SK-N-SH (cell line): ENCODE measurements around the gene GPR87. TPM values are rescaled to one million over a fixed set of nuclear protein-coding genes. Genes with fewer than 3 reads are reported as not detected.
A peak's percentile ranks its signal among the peaks of the same experiment; 100 is the strongest.

Experiments used
- CTCF ChIA-PET: fragments of 300-600, 350-600 bp; formaldehyde crosslinking; extraction: SDS; loops from one replicate; lab custom pipeline; 2021; lab: Yijun Ruan, JAX
- POLR2A ChIA-PET: fragments of 350-600 bp; sonication (Branson Sonifier 250); formaldehyde crosslinking; extraction: SDS; loops from one replicate; lab custom pipeline; 2020; ENCODE audit warnings: antibody characterized with exemption, inconsistent platforms; lab: Yijun Ruan, JAX
- DNase-seq: peaks from one replicate; pipeline ENCODE4 v3.0.0; 2012
- H2AFZ ChIP-seq: fragments of 200-600 bp; sonication (generic); 2 replicates; pipeline ENCODE4 v1.8.1; 2016; ENCODE audit warnings: antibody characterized with exemption, mild to moderate bottlenecking, low read depth
- H3F3A ChIP-seq: fragments of 200-600 bp; sonication (generic); replicated peaks from 2 replicates; pipeline ENCODE3; 2016; ENCODE audit warnings: antibody characterized with exemption, mild to moderate bottlenecking; ENCODE audit not compliant: insufficient read depth
- H3K27ac ChIP-seq, 2 experiments: fragments of 200-500 bp in 1 of 2; fragments of 200-600 bp in 1 of 2; sonication (Bioruptor generic) in 1 of 2; sonication (generic), shearing (Covaris generic) in 1 of 2; 2 replicates each; pipeline versions ENCODE4 v1.5.1 to v1.6.1; 2014 to 2016; ENCODE audit warnings: low read depth in 2 of 2, inconsistent platforms in 1 of 2, low read length in 1 of 2, mild to moderate bottlenecking in 1 of 2, mixed read lengths in 1 of 2
- H3K27me3 ChIP-seq: fragments of 200-600 bp; sonication (generic), shearing (Covaris generic); 2 replicates; pipeline ENCODE4 v1.6.1; 2016; ENCODE audit warnings: mixed run types; ENCODE audit not compliant: insufficient read depth
- H3K36me3 ChIP-seq, 2 experiments: fragments of 200-500 bp in 1 of 2; fragments of 200-600 bp in 1 of 2; sonication (Bioruptor generic) in 1 of 2; sonication (generic) in 1 of 2; replicated peaks in 1 of 2; 2 replicates each; pipeline versions ENCODE3 to v1.5.1; 2014 to 2016; ENCODE audit warnings: low read length in 1 of 2, mild to moderate bottlenecking in 1 of 2; ENCODE audit not compliant: insufficient read depth in 2 of 2, control insufficient read depth in 1 of 2
- H3K4me1 ChIP-seq, 2 experiments: fragments of 200-500 bp in 1 of 2; fragments of 200-600 bp in 1 of 2; sonication (Bioruptor generic) in 1 of 2; sonication (generic), shearing (Covaris generic) in 1 of 2; 2 replicates each; pipeline versions ENCODE4 v1.5.1 to v1.6.1; 2014 to 2016; ENCODE audit warnings: low read depth in 1 of 2, low read length in 1 of 2, mixed run types in 1 of 2; ENCODE audit not compliant: insufficient read depth in 2 of 2, control insufficient read depth in 1 of 2
- H3K4me2 ChIP-seq: fragments of 200-600 bp; sonication (generic), shearing (Covaris generic); 2 replicates; pipeline ENCODE4 v1.6.1; 2017; ENCODE audit warnings: mixed run types
- H3K4me3 ChIP-seq, 2 experiments: fragments of 200-500 bp in 1 of 2; fragments of 200-600 bp in 1 of 2; sonication (Bioruptor generic) in 1 of 2; sonication (generic), shearing (Covaris generic) in 1 of 2; 2 replicates each; pipeline versions ENCODE4 v1.5.1 to v1.8.1; 2014 to 2016; ENCODE audit warnings: low read depth in 2 of 2, inconsistent platforms in 1 of 2, low read length in 1 of 2, mild to moderate bottlenecking in 1 of 2, mixed read lengths in 1 of 2, moderate library complexity in 1 of 2
- H3K79me2 ChIP-seq: fragments of 200-600 bp; sonication (generic); 2 replicates; pipeline ENCODE4 v1.8.1; 2017; ENCODE audit warnings: mild to moderate bottlenecking; ENCODE audit not compliant: insufficient read depth
- H3K9ac ChIP-seq: fragments of 200-600 bp; sonication (generic); 2 replicates; pipeline ENCODE4 v1.6.1; 2017; ENCODE audit warnings: mixed run types
- H3K9me2 ChIP-seq: fragments of 200-600 bp; sonication (generic); 2 replicates; pipeline ENCODE4 v1.6.1; 2017; ENCODE audit warnings: mixed run types
- H3K9me3 ChIP-seq: fragments of 200-600 bp; sonication (generic); 2 replicates; pipeline ENCODE4 v1.6.1; 2017; ENCODE audit warnings: mixed run types, mild to moderate bottlenecking, moderate library complexity
- H4K20me1 ChIP-seq: fragments of 200-600 bp; sonication (generic); 2 replicates; pipeline ENCODE4 v1.6.1; 2017; ENCODE audit warnings: mild to moderate bottlenecking, mixed run types; ENCODE audit not compliant: insufficient read depth
- CHD2 ChIP-seq: fragments of 150-350 bp; IDR thresholded peaks from 2 replicates; pipeline ENCODE4 v1.6.1; 2018; ENCODE audit warnings: low read length; ENCODE audit not compliant: partially characterized antibody
- ELF1 ChIP-seq: IDR thresholded peaks from 2 replicates; pipeline ENCODE4 v1.4.0; 2012
- EP300 ChIP-seq, 2 experiments: IDR thresholded peaks; 2 replicates each; pipeline versions ENCODE4 v1.4.0 to v1.6.1; 2012; ENCODE audit warnings: borderline replicate concordance in 1 of 2, low read depth in 1 of 2, low read length in 1 of 2
- FOSL2 ChIP-seq: IDR thresholded peaks from 2 replicates; pipeline ENCODE4 v1.4.0; 2012; ENCODE audit warnings: low read depth, mild to moderate bottlenecking, moderate library complexity, borderline replicate concordance
- JUND ChIP-seq: IDR thresholded peaks from 2 replicates; pipeline ENCODE4 v1.4.0; 2012
- MXI1 ChIP-seq: IDR thresholded peaks from 2 replicates; pipeline ENCODE4 v1.6.1; 2012; ENCODE audit warnings: mild to moderate bottlenecking, low read depth, low read length, improper control_type of control experiment
- NFIC ChIP-seq: IDR thresholded peaks from 2 replicates; pipeline ENCODE4 v1.4.0; 2012; ENCODE audit warnings: borderline replicate concordance
- POLR2AphosphoS5 ChIP-seq: IDR thresholded peaks from 2 replicates; pipeline ENCODE4 v1.6.1; 2012; ENCODE audit warnings: low read depth, low read length
- RFX5 ChIP-seq: IDR thresholded peaks from 2 replicates; pipeline ENCODE4 v1.6.1; 2012; ENCODE audit warnings: mild to moderate bottlenecking, improper control_type of control experiment, low read length
- YY1 ChIP-seq: IDR thresholded peaks from 2 replicates; pipeline ENCODE4 v1.4.0; 2012; ENCODE audit warnings: low read depth, mild to moderate bottlenecking
- WGBS: methylation state at CpG from one replicate; pipeline ENCODE4 v1.1.6; 2017; ENCODE audit warnings: low lambda C conversion rate; 5-methylcytosine and 5-hydroxymethylcytosine counted together
- polyA plus RNA-seq, 3 experiments: library from polyadenylated mRNA; depleted of rRNA; stranded (reverse); fragments of >200 nt; gene quantifications; 2 replicates each; pipeline ENCODE4 v1.2.3, GENCODE V29; 2012
- TF ChIP-seq, protein P1 (sequence below): IDR thresholded peaks from 2 replicates; pipeline ENCODE4; 2012

GPR87 gene
- polyA plus RNA-seq, 1 of the 3 experiments (the other 2 are of a cell fraction), result 2.3 TPM

DNA sequence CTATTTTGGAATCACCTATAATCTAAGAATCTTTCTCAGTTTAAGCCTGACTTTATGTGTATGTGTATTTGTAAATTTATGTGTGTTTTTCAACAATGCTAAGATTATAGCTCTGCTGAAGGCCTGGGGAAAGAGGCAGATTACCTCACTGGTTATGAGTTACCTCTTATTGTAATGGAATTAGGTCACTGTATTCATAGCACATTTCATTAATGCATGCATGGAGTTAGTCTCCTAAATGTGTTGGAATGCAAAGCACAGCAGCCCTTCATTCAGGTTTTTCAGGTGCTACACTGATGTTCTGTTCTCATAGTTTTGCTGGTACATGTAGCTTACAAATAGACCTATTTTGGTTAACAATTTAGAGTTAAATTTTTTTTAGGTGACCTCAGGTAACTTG is 9.5 kb downstream of the GPR87 start:
- Histone ChIP-seq H3K9me3 (no peaks in the 10 kb centered on the region), H3K27ac (peak overlapping the region in 1 of 2 experiments; percentile 85; a peak in 2 of 4 replicates)

DNA sequence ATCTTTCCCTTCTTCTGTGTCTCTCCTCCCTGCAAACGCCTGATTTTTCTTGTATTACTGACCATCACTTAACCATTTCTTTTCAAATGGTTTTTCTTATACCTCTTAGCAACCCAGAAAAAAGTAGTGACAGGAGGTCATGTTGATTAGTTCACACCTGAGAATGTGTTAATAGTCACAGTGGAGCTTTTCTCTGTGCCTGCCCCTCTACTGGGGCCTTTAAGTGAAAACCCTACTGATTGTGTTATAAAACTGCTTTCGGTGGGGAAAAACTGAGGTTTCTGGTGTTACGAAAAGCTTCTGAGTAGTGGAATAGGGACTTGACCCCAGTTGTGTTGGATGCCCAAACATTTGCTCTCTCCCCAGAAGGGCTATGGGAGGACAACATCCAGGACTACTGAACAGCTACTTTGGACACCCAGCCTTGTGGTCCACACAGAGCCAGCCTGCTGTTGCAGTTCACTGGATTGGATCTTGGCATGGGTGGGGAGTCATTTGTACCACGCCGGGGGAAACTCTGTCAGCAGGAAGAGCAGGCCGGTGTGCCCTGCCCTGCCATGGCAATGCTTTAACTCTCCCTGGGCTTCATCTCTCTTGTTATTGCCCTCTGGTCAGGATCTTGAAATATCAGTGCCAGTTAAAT is 10.3 kb downstream of the GPR87 start:
- H3K4me3 ChIP-seq, result no peak overlapping the region
- peak overlapping the region; percentile 62 for H3K4me2 ChIP-seq
- H3K27me3 ChIP-seq, result peaks cover 4% of the 10 kb centered on the region; the same call in 1 of the 2 replicates
- no peak for DNase-seq
- CTCF ChIA-PET, result interaction anchor here (1.3 to 1.5 kb wide), 2 partner anchors 21 to 138 kb away, joined by 5 to 6 read pairs; no protein-coding TSS in a partner anchor
- no peaks in the 10 kb centered on the region for H4K20me1 ChIP-seq
- H3K27ac ChIP-seq, result peak overlapping the region; percentile 68 to 85; a peak in 3 of 4 replicates
- peaks cover 0 to 13% of the 10 kb centered on the region in 2 experiments; a peak in 2 of 4 replicates for H3K4me1 ChIP-seq
- H3K9me2 ChIP-seq, result no peaks in the 10 kb centered on the region
- H3K9me3 ChIP-seq, result no peaks in the 10 kb centered on the region
- no peak overlapping the region for H2AFZ ChIP-seq
- WGBS, result 78% methylated on average over 6 of the region's 6 CpGs
- POLR2A ChIA-PET, result no interaction called here
- H3K79me2 ChIP-seq, result no peaks in the 10 kb centered on the region
- TF ChIP-seq EP300 (IDR thresholded peaks at IDR 0.05; ENCODE audit: borderline replicate concordance in 1 of 2, low read depth in 1 of 2, low read length in 1 of 2), result no peak
- H3F3A ChIP-seq, result peaks cover 26% of the 10 kb centered on the region
- H3K9ac ChIP-seq, result peak overlapping the region; percentile 45; the same call in 1 of the 2 replicates
- no peaks in the 10 kb centered on the region for H3K36me3 ChIP-seq

More for the DNA sequence above, 9.5 kb downstream of the GPR87 start:
- CTCF ChIA-PET, result interaction anchor here (0.9 to 1.3 kb wide), 2 partner anchors 21 to 25 kb away, joined by 3 to 5 read pairs; no protein-coding TSS in a partner anchor
- Histone ChIP-seq H3K27me3 (peaks cover 4% of the 10 kb centered on the region; the same call in 1 of the 2 replicates), H4K20me1 (no peaks in the 10 kb centered on the region), H3K36me3 (no peaks in the 10 kb centered on the region), H3K4me1 (peaks cover 0 to 13% of the 10 kb centered on the region in 2 experiments; a peak in 2 of 4 replicates), H3K4me2 (no peak overlapping the region), H3K4me3 (no peak overlapping the region), H3F3A (peaks cover 22% of the 10 kb centered on the region), H3K79me2 (no peaks in the 10 kb centered on the region), H2AFZ (no peak overlapping the region), H3K9me2 (no peaks in the 10 kb centered on the region), H3K9ac (no peak overlapping the region)
- no peak for TF ChIP-seq NFIC
- TF ChIP-seq YY1, result no peak
- no peak for TF ChIP-seq ELF1
- TF ChIP-seq, protein P1, sequence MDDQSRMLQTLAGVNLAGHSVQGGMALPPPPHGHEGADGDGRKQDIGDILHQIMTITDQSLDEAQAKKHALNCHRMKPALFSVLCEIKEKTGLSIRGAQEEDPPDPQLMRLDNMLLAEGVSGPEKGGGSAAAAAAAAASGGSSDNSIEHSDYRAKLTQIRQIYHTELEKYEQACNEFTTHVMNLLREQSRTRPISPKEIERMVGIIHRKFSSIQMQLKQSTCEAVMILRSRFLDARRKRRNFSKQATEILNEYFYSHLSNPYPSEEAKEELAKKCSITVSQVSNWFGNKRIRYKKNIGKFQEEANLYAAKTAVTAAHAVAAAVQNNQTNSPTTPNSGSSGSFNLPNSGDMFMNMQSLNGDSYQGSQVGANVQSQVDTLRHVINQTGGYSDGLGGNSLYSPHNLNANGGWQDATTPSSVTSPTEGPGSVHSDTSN, result no peak
- no peak for TF ChIP-seq MXI1
- no peak for TF ChIP-seq CHD2
- TF ChIP-seq JUND, result no peak
- TF ChIP-seq RFX5, result no peak
- TF ChIP-seq FOSL2, result no peak
- no peak for TF ChIP-seq POLR2AphosphoS5
- no peak for DNase-seq
- POLR2A ChIA-PET, result no interaction called here
